Left hindlimb (tissue), 1 donor: ENCODE results near the gene ENC1.
"Not testable (repeated sequence)": the region's sequence is repeated elsewhere in the genome, so short reads cannot be mapped to it uniquely, and the experiment has no call there.

Experiments
- DNase-seq: peaks from one replicate; pipeline ENCODE4 v3.0.0-alpha.2; 2018

Gene ENC1

GRCh38 chr5:74640450-74640953 lies at the start of gene ENC1:
Gene ENC1, minus strand, starts transcription at chr5:74640728. Its CDS starts 4,243 bp downstream, at chr5:74636485.
- peak; percentile 94 for DNase-seq

GRCh38 chr5:74686962-74687751 lies 46.6 kb upstream of the ENC1 start:
- DNase-seq: no peak

- no peak for DNase-seq
Observed at GRCh38 chr5:74685979-74686631, 45.6 kb upstream of the ENC1 start.

- peak; percentile 85 for DNase-seq
Observed at GRCh38 chr5:74684900-74685851, 44.6 kb upstream of the ENC1 start, which contains the start of gene HEXB. Gene HEXB, plus strand, starts transcription at chr5:74685233. Its CDS starts 28 bp downstream, at chr5:74685261.

GRCh38 chr5:74679966-74680365 lies 39.4 kb upstream of the ENC1 start:
- DNase-seq: no peak

- not testable (repeated sequence) for DNase-seq
Observed at GRCh38 chr5:74679300-74679699, 38.8 kb upstream of the ENC1 start.

- DNase-seq: not testable (repeated sequence)
Observed at GRCh38 chr5:74678123-74678522, 37.6 kb upstream of the ENC1 start.

- not testable (repeated sequence) for DNase-seq
Observed at GRCh38 chr5:74676466-74676865, 35.9 kb upstream of the ENC1 start.

GRCh38 chr5:74673011-74673790 lies 32.7 kb upstream of the ENC1 start:
- DNase-seq: no peak

GRCh38 chr5:74672215-74672877 lies 31.8 kb upstream of the ENC1 start:
- DNase-seq: no peak

- DNase-seq: no peak
Observed at GRCh38 chr5:74670396-74671038, 30.0 kb upstream of the ENC1 start.

GRCh38 chr5:74669821-74670220 lies 29.3 kb upstream of the ENC1 start:
- DNase-seq: no peak

- DNase-seq: no peak
Observed at GRCh38 chr5:74667396-74667795, 26.9 kb upstream of the ENC1 start.

- no peak for DNase-seq
Observed at GRCh38 chr5:74665816-74666215, 25.3 kb upstream of the ENC1 start.

- DNase-seq: no peak
Observed at GRCh38 chr5:74665273-74665672, 24.7 kb upstream of the ENC1 start.

GRCh38 chr5:74664551-74664950 lies 24.0 kb upstream of the ENC1 start:
- DNase-seq: no peak

GRCh38 chr5:74660873-74661272 lies 20.3 kb upstream of the ENC1 start:
- no peak for DNase-seq

GRCh38 chr5:74660140-74660539 lies 19.6 kb upstream of the ENC1 start:
- DNase-seq: no peak

- DNase-seq: no peak
Observed at GRCh38 chr5:74659172-74659571, 18.6 kb upstream of the ENC1 start.

- DNase-seq: no peak
Observed at GRCh38 chr5:74657165-74657564, 16.6 kb upstream of the ENC1 start.

GRCh38 chr5:74655716-74656115 lies 15.2 kb upstream of the ENC1 start:
- DNase-seq: no peak
